HG03097 (cell line): ENCODE data around the gene MEF2C.
"Not testable (repeated sequence)": the region's sequence is repeated elsewhere in the genome, so short reads cannot be mapped to it uniquely, and the experiment has no call there.

Experiments
- ATAC-seq: cut with Tn5 transposase; IDR thresholded peaks from one replicate; pipeline ENCODE4 v1.9.1; 2021; ENCODE audit not compliant: unreplicated experiment, low FRiP score

Gene MEF2C

DNA sequence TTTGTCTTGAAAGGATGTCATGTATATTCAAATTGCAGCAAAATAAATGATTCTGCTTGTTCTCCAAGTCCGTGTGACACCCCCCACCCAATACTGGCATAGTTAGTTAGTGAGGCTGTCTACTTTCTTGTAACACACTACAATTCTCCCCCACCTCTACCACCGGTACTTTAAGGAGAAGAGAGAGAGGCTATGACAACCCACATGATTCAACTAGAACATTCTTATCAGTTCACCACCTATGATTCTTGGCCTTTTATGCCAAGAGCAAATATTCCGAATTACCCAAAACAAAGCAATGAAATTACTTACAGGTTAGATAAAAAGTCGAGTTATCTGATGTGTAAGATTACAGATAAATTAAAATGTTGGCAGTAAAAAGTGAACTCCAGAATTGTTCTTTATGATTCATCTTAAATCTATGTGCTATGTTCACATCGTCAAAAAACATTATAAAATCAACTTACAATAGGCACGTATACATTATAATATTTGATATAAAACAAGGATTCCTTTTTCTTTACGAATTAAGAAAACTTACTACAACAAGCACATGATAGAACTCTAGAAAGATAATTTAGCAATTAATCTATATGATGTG is 14.4 kb downstream of the MEF2C start:
- ATAC-seq, result no peak

DNA sequence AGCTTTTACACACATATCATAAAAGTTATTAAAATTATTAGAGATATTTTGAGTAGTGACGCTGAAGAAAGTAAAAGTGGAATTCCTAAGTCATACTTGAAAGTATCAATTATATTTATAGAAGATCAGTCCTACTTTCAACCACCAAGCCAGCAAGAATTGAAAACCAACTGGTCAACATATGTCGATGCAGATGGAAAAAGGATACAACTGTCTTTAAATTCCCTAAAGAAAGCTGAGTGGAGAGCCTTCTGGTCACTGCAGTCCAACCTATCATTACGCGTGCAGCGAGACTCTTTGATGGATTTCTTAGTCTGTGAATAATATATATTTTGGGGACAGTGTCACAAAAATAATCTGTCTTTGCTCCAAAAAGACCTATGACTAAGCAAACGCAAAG is 15.3 kb downstream of the MEF2C start:
- ATAC-seq, result no peak

DNA sequence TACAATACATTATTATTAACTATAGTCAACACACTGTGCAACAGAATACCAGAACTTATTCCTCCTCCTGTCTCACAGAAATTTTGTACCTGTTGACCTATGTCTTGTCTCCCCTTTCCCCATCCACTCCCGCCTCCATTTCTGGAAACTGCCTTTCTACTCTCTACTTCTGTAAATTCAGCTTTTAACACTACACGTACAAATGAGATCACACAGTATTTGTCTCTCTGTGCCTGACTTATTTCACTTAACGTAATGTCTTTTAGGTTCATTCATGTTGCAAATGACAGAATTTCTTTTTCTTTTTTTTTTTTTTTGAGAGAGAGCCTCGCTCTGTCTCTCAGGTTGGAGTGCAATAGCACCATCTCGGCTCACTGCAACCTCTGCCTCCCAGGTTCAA is 19.5 kb downstream of the MEF2C start:
- no peak for ATAC-seq

DNA sequence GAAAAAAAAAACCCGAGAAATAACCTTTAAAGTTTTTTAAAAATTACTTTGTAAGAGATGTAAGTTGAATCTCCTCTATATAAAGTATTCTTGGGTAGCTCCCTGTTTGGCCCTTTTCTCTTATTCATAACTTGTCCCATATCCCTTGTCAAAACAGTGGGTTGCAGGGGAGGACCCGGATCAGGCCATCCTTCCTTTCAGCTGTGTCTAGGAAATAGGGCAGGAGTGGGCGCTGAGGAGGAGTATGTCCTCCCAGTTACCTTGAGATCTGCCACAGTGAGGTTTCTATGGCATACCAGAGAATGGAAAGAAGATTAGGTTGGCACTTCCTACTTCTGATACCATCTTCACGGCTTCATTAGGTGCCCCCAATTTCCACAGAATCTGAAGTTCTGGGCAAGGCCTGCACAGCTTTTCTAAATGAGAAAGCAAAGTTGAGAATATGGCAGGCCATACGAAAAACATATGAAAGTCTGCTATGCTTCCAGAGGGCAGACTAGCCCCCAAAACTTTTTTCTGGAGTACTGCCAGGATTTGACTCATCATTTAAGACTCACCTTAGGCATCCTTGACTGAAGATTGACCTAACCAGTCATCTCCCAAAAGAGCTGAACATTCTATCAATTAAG is 20.3 kb downstream of the MEF2C start:
- no peak for ATAC-seq

DNA sequence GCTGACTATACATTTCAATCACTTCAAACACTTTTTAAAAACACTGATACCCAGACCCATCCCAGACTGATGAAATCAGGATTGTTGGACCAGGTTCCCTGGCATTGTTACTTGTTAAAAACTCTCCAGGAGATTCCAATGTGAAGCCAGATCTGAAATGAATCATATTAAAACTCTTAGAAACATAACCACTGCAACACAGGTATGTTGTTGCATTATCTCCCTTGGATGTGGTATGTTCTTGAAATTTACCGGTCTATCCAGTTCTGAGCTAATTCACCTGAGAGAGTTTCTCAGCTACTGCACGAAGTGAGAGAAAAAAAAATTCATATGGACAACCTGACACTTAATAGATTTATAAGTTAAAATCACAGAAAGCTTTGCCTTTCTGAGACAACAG is 21.8 kb downstream of the MEF2C start:
- no peak for ATAC-seq

DNA sequence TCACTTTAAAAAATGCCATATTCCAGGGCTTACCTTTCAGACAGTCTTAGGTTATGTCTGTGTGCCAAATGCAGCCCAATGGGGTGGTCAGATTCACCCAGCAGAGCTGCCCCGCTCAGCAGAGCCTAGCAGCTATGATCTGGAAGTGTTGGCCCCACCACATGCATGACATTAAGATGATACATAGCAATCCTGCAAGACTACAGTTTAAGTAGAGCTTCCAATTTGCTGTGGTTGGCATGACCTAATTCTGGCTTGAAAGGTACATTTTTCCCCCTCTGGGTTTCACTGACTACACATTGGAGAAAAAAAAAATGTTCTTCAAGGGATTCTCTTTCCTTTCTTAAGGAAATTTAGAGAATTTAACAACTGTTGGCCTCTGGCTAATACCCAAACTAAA is 22.5 kb downstream of the MEF2C start:
- ATAC-seq, result no peak

DNA sequence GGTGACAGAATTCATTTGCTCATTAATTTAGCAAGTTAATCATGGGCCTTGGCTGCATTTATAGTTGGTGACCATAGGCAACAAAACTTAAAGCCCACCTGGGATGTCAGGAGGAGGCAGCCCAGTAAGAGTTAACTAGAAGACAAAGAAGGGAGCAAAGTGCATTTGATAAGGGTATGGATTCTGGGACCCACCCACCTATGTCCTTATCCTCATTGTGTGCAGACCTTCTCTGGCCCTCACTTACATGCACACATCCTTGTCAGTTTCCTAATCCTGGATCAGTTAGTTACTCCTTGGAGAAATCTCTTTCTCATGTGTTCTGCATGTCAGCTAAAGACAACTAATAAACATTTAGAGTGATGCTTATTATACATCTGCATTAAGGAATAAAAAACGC is 24.6 kb downstream of the MEF2C start:
- no peak for ATAC-seq

DNA sequence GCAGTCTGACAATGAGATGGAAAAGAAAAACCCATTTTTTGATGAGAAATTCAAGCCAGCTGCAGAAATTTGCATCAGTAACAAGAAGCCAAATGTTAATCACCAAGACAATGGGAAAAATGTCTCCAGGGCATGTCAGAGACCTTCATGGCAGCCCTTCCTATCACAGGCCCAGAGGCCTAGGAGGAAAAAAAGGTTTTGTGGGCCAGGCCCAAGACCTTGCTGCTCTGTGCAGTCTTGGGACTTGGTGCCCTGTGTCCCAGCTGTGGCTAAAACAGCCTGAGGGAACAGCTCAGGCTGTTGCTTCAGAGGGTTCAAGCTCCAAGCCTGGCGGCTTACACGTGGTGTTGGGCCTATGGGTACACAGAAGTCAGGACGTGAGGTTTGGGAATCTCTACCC is 26.6 kb downstream of the MEF2C start:
- not testable (repeated sequence) for ATAC-seq

DNA sequence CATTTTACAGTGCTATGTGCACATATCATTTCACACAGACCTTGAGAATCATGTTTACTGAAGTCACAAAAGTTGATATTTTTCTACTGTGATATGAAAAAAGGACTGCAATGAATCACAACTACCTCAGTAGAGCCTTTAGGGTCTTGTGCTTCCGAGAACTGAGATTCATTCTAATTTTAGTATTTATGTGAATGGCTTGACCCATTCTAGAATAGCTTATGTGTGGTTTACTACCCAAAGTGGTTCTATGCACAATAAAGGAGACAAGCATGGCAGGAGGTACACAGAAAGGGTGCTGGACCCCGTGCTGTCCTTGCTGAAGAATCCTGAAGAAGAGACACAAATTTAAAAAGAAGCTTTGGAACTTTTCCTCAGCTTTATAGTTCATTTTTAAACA is 28.2 kb downstream of the MEF2C start:
- ATAC-seq, result no peak

DNA sequence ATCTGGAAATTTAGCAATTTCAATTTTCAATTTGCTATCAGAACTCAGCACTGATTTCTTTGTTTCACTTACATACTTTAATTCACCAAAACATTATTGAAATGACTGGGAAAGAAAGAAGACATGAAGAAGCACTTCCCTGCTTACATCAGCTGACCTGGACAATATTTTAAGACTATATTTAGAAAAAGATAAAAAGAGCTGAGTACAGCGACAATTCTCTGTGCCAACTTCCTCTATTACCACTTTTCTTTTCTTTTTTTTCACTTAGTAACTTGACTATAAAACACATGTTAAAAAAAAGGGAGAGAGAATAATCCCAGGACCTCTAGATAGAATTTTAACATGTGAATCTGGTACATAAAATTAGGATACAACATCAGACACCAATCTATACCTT is 35.6 kb downstream of the MEF2C start:
- no peak for ATAC-seq

DNA sequence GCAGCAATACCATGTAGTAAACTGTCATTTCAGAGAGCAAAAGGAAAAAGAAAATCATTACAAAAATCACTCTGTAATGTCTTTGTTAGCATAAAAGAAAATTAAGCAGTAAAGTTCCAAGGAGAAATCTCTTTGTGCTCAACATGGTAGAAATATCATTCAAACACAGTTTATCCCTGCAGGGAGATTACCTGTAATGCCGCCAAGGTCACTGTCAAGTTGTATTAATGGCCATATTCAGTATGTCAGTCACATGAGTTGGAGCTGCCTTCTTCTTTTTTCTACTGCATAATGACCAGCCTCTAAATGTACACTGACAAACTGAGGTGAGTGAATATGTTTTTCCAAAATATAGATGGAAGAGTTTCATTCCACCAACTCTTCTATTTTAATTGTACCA is 36.5 kb downstream of the MEF2C start:
- no peak for ATAC-seq

DNA sequence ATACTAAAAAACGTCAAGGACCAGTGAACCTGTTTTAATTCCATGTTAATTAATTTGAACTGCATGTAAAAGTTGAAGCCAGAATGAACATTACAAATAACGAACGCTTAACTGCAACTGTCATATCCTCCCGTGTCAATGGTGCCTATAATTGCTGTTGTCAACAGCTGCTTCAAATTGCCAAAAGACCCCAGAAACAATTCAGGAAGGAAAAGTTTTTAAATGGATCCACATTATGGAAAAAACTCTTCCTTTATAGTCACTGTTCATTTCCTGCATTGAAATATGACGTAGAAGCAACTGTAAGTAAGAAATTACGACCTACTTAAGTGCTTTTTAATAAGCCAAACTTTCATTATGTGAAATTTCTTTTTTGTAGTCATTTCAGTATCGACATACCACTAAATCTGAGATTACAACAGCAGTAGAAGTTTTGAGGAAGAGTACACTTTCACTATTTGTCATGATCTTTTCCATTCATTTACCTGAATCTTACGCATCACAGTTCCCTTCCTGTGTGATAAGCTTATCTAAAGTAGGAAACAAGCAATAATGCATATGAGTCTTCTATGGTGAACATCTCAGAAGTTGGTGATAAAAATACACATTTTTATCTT is 37.8 kb downstream of the MEF2C start:
- ATAC-seq, result peak; percentile 75

DNA sequence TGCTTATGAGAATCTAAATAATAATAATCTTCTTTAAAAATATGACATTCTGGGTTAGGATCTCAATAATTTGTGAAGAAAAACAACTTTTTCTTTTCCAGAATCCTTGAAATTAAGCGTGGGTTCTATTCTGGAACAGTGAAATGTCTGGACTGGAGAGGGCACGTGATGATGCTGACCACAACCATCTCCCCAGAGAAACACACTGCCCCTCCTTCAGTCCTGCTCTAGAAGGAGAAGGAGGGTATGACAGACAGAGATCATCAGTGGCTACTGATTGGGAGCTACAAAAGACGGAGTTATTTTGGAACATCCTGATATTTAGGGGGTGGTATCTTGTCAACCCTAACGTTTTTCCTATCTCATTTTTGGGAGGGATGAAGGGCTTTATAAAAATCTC is 40.2 kb downstream of the MEF2C start:
- no peak for ATAC-seq

DNA sequence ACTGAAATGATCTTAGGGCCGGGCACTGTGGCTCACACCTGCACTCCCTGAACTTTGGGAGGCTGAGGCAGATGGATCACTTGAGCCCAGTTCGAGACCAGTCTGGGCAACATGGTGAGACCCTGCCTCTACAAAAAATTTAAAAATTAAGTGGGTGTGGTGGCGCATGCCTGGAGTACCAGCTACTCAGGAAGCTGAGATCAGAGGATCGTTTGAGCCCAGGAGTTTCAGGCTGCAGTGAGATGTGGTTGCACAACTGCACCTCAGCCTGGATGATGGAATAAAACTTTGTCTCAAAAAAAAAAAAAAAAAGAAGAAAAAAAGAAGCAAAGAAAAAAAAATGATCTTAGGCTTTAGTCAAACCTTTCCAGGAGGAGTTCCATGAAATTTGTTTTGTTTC is 41.8 kb downstream of the MEF2C start:
- ATAC-seq, result no peak

DNA sequence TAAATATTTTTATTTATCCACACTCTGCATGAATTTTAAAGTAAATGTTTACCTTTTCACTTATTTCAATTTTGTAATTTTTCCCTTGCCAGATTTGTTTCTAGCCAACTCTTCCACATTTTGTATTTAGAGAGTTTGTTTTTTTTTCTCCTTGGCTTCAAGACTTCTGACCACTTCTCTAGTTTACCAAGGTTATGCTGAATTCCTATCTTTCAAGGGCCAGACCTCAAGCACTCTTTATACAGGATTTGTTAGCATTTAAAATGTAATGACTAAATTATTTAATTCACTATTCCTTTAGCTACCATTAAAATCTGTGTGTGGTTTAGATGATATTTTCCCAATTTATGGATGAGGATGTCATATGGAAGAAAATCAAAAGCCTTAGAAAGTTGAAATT is 42.5 kb downstream of the MEF2C start:
- no peak for ATAC-seq

DNA sequence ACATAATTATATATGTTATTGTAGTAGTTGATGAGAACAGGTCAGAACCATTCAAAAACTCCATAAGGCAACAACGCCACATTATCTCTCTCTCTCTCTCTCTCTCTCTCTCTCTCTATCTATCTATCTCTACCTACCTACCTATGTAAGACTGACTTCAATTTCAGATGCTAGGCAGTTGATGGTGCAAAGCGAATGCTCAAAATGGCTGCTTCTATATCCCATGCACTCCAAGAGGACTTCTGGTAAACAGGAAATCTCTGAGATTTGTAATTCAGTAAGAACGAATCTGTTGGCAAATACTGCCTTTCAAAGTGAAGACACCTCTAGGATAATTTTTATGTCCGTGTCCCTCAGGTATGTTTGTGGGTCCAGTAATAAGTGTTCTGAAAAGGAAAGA is 43.7 kb downstream of the MEF2C start:
- ATAC-seq, result no peak

DNA sequence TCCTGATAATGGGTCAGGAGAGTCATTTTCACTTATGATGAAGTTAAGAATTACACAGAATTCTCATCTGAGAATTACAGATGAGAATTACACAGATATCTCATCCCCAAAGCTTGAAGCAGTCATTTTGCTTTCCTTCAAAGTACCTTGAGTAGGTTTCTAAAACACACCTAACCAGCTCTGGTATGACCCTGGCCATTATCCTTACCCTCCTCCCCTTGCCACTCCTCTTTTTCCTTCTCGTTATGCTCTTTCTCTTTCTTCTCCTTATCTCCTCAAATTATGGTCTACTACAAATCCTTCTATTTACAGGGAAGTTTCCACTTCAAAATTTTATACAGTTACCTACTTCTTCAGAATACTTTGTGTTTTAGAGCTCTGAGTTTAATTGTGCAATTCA is 44.5 kb downstream of the MEF2C start:
- ATAC-seq, result no peak

DNA sequence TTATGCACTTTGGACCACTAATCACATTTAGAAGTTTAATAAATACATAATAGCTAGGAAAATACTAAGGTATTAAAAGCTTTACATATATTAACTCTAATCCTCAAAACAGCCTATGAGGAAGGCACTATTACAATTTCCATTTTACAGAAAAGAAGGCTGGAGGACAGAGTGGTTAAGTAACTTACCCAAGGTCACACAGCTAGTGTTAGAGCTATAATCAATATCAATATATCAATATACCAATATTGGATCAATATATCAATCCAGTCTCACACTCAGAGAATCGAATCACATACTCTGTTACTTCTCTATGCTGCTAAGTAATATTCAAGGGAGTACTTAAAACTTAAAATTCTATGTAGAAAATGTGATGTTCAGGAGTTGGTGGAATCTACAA is 45.2 kb downstream of the MEF2C start:
- no peak for ATAC-seq

DNA sequence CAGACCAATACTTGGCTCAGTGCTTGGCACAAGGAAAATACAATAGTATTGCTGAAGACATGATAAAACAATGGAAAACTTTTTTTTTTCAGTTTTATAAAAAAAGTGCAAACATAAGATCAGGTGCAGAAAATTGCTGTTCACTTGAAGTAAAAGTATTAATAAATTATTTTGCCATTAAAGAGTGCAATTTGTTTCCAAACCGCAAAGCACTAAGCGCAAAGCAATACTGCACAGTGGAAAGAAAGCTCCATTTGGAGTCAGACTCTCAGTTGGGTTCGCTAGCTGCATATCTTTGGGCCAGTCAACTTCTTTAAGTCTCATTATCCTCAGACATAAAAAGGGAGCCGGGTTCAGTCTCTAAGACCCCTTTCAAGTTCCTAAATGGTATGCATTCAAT is 45.8 kb downstream of the MEF2C start:
- ATAC-seq, result no peak

DNA sequence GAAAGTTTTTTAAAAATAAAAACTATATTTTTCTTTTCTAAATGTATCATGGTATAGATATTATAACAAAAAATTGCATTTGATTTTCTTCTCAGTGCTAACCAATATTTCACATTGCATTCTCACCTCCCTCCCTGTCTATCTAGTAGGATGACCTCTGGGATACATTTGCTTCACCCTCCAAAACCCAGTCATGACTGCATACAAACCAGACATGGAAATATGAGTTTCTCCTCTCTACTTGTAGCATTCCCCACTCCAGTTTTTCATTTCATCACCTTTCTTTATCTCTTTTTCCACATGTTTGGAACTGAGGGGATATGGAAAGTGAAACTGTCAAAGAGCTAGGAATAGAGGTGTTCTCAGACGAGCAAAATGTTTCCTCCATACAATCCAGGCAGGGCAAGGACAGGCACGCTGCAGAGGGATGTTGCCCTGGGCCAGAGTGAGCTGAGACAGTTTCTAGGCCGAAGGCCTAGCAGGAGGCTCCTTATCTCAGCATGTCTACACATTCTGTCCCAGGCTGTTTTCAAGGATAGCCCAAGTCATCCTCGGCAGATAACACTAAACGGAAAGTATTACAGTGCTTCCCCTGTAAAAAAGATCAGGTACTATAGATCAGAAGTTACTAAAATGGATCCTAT is 46.7 kb downstream of the MEF2C start:
- ATAC-seq, result no peak

DNA sequence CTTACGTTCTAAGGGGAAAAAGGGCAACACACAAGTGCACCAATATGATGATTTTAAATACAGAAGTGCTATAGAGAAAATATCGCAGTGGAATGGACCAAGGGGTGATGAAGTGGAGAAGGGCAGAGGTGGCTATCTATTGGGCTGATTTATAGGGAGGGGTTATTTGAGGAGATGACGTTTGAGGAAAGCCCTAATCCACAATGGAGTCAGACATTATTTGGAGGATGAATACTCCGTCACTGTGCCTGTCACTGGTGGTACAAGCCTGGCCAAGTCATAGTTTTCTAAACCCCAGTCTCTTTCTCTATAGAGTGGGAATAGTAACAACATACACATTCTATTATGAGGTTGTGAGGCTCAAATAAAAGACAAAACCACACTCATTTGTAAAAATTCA is 48.5 kb downstream of the MEF2C start:
- ATAC-seq, result no peak

DNA sequence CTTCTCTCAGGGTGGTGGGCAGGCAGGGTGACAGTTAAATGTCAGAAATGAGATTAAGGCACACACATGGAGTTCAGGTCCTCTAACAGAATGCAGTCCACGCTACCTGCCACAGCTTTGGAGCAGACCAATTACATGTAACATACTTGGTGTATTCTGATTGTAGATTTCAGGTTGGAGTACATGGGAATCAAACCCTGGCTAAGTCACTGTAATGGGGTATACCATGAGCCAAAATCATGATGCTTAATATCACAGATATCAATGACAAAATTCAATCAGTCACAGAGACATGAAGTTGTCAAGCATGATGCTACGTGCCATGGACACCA is 48.9 kb downstream of the MEF2C start:
- no peak for ATAC-seq
